Left lobe of liver (tissue), 2 donors: ENCODE results near the gene DAAM2. TPM values are rescaled to one million over a fixed set of nuclear protein-coding genes. Genes with fewer than 3 reads are reported as not detected.

Experiments
- ATAC-seq: fragments of 200-7000 bp; cut with Tn5 transposase; one replicate; pipeline ENCODE4 v1.9.1; 2020; ENCODE audit warnings: mild to moderate bottlenecking, moderate library complexity
- DNase-seq: peaks from one replicate; pipeline ENCODE4 v3.0.0-alpha.2; 2020; ENCODE audit warnings: low spot score
- total RNA-seq: library from RNA; stranded (reverse); gene quantifications from one replicate; pipeline ENCODE4 v1.2.1, GENCODE V29; 2021
- donor health status: DM: no; HTN: no; CAD: no; lungs with moderate emphysema.
- donor health status: DM: no; HTN: yes; CAD: no.

Gene DAAM2
- total RNA-seq, 1 donor from 2014 or later, result 6.0 TPM

DNA sequence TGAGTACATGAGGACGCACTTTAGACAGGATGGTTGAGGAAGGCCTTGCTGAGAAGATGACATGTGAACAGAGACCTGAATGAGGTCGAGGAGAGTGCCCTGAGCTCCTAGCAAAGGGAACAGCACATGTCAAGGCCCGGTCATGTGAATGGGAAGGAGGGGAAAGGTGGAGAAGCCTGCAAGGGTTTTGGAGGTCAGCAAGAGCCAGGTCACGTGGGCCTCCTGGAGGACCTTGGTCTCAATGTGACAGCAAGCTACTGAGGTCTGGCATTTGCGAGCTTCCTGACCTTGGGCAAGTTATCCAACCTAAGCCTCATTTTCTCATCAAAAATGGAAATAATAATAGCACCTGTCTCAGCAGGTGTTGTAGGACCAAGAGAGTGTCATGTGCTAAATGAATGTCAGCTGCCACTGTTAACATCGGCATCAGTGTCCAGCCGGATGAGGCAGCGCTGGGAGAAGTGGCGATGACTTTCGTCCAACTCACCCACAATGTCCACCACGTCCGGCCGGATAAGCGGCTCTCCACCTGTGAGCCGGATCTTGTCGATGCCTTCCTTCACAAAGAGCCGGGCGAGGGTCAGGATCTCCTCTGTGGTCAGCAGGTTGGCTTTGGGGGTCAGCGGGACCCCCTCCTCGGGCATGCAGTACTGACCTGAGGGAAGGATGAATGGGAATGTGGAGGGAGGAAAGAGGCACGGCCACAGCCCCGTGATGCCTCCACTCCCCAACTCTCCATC is 133.2 kb downstream of the DAAM2 start:
- no peak for DNase-seq

DNA sequence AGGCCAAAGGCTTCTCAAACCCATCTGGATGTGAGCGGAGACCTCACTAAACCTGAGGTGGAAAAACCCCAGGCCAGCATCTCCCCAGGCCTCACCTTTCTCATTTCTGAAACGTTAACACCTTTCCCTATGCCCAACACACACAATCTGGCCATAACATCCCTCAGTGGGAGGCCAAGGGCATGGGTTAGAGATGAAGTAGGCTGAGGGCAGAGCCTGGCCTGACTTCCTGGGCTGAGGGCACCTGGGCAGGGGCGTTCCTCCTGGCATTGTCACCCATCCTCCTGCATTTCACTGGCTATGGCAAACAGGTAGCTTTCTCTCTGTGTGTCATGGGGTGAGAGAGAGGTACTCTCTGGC is 133.7 kb downstream of the DAAM2 start:
- no peak for DNase-seq
- no peak for ATAC-seq

More for the DNA sequence above, 133.2 kb downstream of the DAAM2 start:
- no peak for ATAC-seq

DNA sequence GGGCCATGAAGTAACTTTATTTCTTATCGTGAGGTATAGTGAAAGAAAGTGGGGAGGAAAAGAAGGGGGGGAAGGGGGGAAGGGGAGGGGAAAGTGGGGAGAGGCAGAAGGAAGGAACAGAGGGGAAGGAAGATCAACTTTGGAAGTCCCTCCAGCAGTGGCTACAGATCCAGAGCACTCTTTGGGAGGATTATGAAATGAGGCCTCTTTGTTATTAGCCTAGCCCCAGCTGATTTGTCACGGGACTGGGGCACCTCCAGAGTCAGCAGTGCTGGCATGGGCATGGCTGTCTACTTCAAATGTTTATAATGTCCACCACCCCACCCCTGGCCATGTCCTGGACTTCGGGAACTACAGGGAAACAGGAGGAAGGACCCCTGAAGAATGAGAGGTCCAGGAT is 134.5 kb downstream of the DAAM2 start:
- DNase-seq, result no peak
- no peak for ATAC-seq

DNA sequence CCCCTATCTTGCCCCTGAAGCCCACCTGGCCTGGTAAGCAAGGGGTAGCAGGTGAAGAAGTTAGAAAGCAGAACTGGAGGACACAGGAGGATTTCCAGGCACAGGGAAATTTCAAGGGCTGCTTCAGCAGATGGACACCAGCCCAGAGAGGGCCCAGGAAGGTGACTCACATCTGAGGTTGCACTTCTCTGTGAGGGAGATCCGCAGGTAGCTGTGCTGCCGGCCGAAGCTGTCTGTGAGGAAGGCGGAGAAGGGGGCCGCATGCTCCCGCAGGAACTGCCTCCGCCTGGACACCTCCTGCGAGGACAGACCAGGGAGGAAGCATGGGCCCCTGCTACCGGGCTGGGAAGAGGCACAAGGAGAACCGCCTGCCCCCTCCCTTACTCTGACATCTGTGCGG is 135.0 kb downstream of the DAAM2 start:
- no peak for DNase-seq

DNA sequence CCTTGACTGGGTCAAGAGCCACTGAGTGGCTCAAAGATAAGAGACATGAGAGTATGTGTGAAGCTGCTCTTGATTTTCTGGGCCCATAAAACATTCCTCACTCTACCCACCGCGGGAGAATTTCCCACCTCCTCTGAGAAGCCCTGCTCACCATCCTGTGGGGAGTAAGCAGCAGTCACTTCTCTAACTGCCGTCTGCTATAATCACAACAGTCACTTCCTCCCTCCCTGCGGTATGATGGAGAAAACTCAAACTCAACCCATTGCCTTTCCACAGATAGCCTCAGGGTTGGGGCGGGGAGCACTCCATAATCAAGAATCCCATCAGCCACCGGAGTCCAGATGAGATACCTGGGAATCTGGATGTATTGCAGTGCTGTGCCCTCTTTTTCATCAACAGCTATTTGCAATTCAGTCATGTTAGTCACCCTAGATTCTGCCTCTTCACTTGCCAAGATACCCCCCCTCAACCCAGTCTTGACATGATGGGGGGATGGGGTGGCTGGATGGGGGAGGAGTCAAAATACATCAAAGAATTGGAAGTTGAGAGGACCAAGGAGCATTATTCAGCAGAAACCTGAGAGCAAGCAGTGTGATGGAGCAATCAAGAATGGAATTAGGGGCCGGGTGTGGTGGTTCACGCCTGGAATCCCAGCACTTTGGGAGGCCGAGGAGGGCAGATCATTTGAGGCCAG is 137.0 kb downstream of the DAAM2 start:
- ATAC-seq (no peak), DNase-seq (no peak)

More for the DNA sequence above, 135.0 kb downstream of the DAAM2 start:
- ATAC-seq, result no peak

DNA sequence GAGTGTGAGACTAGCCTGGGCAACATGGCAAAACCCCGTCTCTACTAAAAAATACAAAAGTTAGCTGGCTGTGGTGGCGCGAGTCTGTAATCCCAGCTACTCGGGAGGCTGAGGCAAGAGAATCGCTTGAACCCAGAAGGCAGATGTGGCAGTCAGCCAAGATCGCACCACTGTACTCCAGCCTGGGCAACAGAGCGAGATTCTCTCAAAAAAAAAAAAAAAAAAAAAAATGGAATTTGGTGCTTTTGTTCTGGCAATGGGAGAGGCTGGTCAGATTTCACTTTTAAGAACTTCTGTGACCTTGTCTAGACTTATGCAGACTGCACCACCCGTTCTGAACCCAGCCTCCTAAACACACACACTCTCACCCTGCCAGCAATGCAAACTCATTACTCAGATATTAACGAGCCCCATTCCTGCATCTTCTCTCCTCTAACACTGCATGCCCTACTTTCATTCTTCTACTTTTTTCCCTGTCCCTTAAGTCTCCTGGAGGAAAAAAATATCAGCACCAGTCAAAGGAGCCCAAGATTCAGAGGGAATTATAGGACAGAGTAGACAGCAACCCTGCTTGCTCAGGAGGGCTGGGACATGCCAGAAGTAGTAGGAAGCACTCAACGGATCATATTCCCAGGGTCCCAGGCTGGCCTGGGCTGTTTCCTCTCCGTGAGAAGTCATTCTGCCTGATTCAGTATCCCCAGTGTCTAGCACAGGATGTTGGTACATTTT is 137.7 kb downstream of the DAAM2 start:
- ATAC-seq, result no peak
- no peak for DNase-seq

DNA sequence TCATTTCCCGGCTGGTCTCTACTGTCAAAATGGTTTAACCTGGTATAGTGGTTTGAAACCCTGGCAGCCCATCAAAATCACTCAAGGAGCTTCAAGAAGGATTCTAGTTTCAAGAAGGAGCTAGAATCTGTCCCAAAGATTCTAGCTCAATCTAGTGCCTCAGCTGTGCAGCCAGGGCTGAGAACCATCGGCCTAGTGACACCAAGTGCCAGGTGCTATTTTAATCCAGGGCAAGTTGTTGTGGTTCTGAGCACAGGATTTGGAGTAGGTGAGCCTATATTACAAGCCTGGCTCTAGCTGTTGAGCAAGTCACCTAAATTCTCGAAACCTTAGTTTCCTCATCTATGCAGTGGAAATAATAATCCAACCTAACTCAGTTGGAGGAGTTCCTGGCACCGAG is 138.4 kb downstream of the DAAM2 start:
- ATAC-seq, result no peak
- DNase-seq, result no peak

DNA sequence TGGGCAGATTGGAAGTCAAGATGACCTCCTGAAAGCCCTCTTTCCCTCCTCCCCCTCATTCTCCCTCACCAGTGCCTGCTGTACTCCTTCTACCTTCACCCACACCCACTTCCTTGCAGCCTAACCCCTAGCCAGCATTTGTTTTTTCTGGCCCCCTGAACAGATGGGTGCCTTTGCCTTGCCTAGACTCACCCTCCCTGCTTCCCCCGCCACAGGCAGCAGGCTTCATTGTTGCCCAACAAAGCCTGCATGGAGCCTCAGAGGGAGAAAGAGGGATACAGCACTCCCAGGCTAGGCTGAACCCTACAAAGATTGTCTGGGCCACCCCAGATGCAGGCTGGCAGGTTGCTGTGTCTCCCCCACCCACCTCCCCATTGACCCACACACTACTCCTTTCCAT is 139.4 kb downstream of the DAAM2 start:
- no peak for DNase-seq

DNA sequence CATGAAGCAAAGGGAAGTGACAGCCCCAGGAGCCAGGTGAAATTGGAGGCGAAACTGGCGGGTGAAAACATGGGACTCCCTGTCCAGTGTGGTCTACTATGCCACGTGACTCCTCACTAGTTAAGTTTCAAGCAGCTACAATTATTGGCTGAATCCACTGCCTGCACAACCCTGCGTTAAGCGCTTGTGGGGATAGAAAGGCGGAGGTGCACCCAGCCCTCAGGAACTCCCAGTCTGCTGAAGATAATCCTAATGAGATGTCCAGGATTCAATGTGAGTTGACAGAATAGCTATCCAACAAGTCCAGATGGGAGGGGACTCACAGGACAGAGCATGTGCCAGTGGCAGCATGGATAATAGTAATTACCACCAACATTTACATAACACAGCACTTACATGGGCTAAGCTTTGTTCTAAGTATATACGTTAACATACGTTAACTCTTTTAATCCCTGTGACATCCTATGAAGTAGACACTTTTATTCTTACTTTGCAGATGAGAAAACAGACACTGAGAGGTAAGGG is 140.3 kb downstream of the DAAM2 start:
- DNase-seq (no peak), ATAC-seq (no peak)

More for the DNA sequence above, 139.4 kb downstream of the DAAM2 start:
- ATAC-seq, result no peak

DNA sequence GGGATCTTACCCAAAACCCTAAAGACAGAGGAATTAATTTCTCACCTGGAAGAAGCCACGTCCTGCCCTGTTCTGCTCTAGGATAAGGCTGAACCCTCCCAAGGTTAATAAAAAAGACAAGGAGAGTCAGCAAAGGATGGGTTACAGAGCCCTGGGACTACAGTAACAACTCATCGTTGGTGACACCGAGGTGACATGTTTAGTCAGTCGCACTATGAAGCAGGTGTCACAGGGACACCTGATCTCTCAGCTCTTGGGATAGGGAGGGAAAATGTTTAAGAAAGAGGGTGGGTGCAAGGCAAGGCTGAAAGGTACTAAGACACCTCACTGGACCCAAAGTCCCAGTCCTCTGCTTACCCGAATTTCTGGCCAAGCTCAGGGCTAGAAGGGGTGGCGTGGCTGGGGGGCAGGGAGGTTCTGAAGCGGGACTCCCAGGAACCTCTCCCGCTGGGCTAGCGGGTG is 141.5 kb downstream of the DAAM2 start:
- peak; percentile 39 for ATAC-seq

DNA sequence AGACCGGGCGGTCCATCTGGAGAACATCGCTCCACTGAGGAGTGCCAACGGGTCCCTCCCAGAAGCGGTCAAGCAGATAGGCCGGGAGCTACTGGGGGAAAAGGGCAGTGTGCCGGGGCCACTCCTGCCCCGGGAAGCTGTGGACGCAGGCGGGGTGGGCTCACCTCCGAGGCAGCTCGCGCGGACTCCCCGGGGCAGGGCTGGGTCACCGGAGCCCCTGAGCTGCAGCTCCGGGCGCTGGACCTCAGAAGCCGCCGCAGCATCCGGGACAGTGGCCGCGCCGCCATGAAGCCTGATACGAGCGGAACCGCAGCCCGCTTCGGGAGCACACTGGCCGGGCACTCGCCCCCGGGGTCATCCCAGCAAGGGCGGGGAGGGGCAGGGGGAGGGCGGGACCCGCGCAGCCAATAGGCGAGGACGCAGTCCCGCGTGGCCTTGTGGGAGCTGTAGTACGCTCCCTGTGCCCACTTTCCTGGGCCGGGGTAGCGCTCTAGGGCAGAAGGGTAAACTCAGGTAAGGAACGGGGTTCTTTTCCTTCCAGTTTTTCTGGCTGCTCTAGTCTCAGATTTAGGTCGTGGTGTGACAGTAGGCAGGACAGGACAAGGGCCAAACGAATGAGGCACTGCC is 142.1 kb downstream of the DAAM2 start, which contains the start of gene MOCS1:
Gene MOCS1, minus strand, starts transcription at position 332 of the 627 bp plus-strand sequence. Its CDS starts 45 bp downstream, at position 287.
- ATAC-seq (peak; percentile 88), DNase-seq (peak; percentile 92)

More for the DNA sequence above, 141.5 kb downstream of the DAAM2 start:
- DNase-seq, result no peak

DNA sequence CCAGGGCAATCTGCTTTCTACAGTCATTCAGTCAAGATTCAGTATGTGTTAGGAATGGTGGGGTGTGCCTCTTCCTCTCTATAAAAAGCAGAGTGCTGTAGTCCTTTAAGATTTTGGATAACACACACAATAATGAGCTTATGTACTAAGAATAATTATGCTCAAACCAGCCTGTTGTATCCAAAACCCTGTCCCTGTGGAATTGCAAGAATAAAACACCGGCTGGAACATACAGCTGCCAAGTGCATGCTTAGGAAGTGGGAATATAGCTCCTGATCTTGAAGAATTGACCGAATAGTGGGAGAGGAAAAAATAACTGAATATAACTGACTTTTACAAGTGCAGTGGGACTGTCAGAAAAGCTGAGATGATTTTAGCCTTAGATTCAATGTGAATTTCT is 143.1 kb downstream of the DAAM2 start:
- no peak for DNase-seq
- no peak for ATAC-seq

DNA sequence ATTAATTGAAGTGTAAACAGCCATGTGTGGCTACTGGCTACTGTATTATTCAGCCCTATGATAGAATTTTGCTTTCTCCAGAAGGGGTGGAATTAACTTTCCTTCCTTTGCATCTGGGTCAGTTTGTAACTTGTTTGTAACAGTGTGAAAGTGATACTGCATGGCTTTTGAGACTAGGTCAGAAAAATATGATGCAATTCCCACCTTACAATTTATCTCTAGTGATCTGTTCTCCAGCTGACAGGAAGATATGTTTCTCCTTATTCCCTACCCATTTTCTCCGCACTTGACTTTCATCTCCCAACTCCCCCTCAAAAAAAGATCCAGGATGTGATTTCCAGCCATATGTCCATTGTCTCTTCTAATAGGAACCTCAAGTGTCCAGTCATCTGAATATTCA is 144.7 kb downstream of the DAAM2 start:
- ATAC-seq (no peak), DNase-seq (no peak)

DNA sequence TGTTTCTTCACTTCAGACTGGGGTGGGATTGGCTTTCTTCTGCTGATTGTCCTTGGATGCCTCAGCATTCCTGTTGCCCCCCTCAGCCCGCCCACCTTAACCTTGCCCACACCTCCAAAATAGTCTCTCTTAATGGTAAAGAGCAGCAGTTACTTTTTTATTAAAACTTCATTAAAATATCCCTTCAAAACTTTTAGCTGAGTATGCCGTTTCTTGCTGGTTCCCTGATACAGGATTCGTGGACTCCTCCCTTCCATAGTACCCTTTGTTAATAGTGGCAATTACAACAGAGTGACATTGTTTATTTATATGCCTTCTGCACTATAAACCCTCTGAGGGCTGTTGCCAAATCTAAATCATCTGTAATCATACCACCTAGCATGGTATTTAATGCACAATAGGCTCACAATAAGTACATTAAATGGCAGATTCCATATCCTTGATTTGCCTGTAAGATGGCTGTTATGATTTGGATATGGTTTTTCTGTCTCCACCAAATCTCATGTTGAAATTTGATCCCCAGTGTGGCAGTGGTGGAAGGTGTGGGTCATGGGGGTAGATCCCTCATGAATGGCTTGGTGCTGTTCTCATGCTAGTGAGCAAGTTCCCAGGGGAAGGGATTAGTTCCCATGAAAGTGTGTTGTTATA is 145.6 kb downstream of the DAAM2 start:
- DNase-seq (no peak), ATAC-seq (no peak)

DNA sequence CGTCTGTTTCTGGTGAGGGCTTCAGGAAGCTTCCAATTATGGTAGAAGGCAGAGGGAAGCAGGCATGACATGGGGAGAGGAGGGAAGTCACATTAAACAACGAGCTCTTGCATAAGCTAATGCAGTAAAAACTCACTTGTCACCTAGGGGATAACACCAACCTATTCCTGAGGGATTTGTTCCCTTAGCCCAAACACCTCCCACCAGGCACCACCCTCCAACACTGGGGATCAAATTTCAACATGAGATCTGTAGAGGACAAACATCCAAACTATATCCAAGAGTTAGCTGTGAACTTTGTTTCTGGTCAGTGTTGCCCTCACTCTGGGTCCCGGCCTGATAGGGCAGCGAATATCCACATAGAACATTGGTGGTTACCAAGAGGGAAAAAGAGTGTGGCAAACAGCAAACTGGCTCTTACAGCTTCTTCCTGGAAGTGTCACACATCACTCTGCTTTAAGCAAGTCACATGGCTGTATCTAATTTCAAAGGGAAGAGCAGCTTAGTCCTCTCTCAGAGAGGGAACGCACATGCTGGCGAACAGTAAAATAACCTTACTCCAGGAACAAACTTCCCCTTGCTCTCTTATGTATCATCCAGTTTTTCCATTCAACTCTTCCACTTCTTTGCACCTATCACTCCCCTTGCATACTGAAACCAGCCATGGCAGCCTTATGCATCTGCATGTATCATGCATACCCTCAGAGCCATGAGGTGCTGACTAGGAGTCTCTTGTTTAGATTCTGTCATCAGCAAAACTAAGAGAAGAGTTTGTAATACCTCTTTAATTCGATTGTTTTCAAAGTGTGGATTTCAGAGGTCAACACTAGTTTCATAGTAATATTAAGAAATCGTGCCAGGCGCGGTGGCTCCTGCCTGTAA is 146.8 kb downstream of the DAAM2 start:
- ATAC-seq (peak; percentile 75), DNase-seq (peak; percentile 88)

DNA sequence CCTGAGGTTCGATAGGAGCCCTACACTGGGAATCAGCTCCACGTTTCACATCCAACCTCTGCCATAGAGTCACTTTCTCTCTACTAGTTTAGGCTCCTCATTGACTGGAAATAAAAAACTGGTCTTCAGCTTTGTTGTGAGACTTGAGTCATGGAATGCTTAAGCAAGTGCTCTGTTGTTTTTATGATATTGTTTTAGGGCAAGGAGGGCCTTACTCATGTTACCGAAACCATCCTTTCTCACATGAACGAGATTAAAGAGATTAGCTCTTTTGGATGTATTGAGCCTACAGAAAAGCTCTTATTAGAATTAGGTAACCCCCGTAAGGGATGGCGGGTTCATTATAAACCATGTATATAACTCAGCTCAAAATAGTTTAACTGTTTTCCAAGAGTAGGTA is 149.0 kb downstream of the DAAM2 start:
- DNase-seq (no peak), ATAC-seq (no peak)

DNA sequence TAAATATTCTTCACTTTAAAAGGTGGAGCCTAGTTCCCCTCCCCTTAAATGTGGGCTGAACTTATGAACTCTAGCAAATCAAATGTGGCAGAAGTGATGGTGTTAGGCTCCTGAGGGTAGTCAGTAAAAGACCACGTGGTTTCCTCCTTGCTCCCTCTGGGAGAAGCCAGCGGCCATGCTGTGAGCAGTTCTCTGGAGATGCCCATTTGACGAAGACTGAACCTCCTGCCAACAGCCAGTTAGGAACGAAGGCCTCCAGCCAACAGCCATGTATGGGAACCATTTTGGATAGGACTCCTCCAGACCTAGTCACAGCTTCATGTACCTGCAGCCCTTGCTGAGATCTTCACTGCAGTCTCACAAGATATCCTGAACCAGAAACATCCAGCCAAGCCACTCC is 149.6 kb downstream of the DAAM2 start:
- DNase-seq, result no peak
- no peak for ATAC-seq

DNA sequence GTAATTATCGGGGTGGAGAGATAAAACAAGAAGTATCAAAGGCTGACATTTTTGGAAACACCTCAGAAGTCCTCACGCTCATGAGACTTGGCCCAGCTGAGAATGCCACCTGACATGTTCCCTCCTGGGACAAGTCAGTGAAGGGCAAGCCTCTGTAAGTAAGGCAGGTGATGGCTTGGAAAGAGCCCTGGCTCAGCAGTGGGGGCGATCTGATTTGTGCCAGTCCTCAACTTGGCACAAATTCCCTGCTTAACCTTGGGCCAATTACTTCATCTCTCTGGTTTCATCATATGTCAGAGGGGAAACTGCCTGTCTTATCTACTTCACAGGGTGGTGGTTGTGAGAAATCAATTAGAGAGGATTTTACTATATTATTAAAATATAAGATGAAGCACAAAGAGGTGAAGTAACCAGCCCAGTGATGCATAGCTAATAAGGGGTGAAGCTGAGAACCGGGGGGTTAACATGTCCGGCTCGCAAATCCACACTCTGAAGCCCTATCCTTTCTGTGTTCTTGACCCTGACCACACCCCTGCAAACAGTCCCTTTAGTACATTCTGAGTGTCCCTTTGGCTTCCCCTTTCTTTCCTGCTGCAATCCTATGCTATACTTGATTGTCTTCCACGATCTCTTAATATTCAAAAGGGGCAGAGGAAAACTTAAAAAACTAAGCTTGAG is 150.9 kb downstream of the DAAM2 start:
- DNase-seq (no peak), ATAC-seq (no peak)

DNA sequence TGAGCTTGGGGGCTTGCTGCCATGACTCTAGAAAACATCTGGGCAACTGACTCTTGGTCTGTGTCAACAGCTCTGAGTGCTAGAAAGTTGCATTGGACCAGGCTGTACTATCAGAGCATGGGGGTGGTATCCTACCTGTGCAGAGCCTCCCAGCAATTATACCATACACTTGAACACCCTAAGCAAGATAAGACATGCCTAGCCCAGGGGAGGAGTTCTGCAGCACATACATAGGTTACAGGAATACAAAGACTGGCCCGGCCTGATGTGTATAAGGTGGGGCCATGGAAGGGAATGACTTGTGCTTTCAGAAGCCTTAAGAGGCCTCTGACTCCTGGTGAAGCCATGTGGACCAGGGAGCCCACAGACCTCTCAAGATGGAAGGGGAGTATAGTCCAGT is 153.4 kb downstream of the DAAM2 start:
- no peak for ATAC-seq
- DNase-seq, result no peak
